Anterior cingulate cortex (tissue), 58 donors: ENCODE results near the gene ABL1.
"Not testable (repeated sequence)": the region's sequence is repeated elsewhere in the genome, so short reads cannot be mapped to it uniquely, and the experiment has no call there.

ENCODE experiments used
- DNase-seq, 58 donors: peaks; one replicate each; lab custom pipeline; 2025; lab: John Stamatoyannopoulos, UW

The ABL1 gene

GRCh38 chr9:130847306-130848217 lies 12.5 kb downstream of the ABL1 start:
- DNase-seq = peak in 3 of 58 donors; percentile 22 to 56 (median 49)

- DNase-seq = not testable (repeated sequence)
Measured at GRCh38 chr9:130848514-130848913, 13.5 kb downstream of the ABL1 start.

GRCh38 chr9:130849356-130849755 lies 14.3 kb downstream of the ABL1 start:
- DNase-seq = no peak

GRCh38 chr9:130852801-130853200 lies 17.7 kb downstream of the ABL1 start:
- no peak for DNase-seq

- no peak for DNase-seq
Measured at GRCh38 chr9:130854092-130854491, 19.0 kb downstream of the ABL1 start.

GRCh38 chr9:130854835-130855234 lies 19.8 kb downstream of the ABL1 start:
- no peak for DNase-seq

- DNase-seq = no peak
Measured at GRCh38 chr9:130856474-130856873, 21.4 kb downstream of the ABL1 start.

GRCh38 chr9:130857864-130858738 lies 23.0 kb downstream of the ABL1 start:
- peak in 2 of 58 donors; percentile 28 to 40 for DNase-seq

- no peak for DNase-seq
Measured at GRCh38 chr9:130858739-130859705, 24.0 kb downstream of the ABL1 start.

- peak in 10 of 58 donors; percentile 21 to 58 (median 35) for DNase-seq
Measured at GRCh38 chr9:130860458-130861316, 25.6 kb downstream of the ABL1 start.

GRCh38 chr9:130861372-130862180 lies 26.5 kb downstream of the ABL1 start:
- DNase-seq = no peak

GRCh38 chr9:130862217-130862616 lies 27.2 kb downstream of the ABL1 start:
- DNase-seq = no peak

GRCh38 chr9:130862747-130863146 lies 27.7 kb downstream of the ABL1 start:
- no peak for DNase-seq

GRCh38 chr9:130864541-130864940 lies 29.5 kb downstream of the ABL1 start:
- no peak for DNase-seq

GRCh38 chr9:130865921-130866320 lies 30.9 kb downstream of the ABL1 start:
- DNase-seq = no peak

- DNase-seq = peak in 32 of 58 donors; percentile 16 to 64 (median 36)
Measured at GRCh38 chr9:130866474-130866965, 31.5 kb downstream of the ABL1 start.

GRCh38 chr9:130867556-130867955 lies 32.5 kb downstream of the ABL1 start:
- peak in 1 of 58 donors; percentile 15 for DNase-seq

- no peak for DNase-seq
Measured at GRCh38 chr9:130868230-130868629, 33.2 kb downstream of the ABL1 start.
